Colonic mucosa (tissue), 4 donors: ENCODE data around the gene TMEM9B. TPM values are rescaled to one million over a fixed set of nuclear protein-coding genes. Genes with fewer than 3 reads are reported as not detected.

Source experiments
- DNase-seq: peaks from one replicate; pipeline ENCODE4 v3.0.0-alpha.2; 2020
- H3K27ac ChIP-seq: fragments of 200-600 bp; one replicate; pipeline ENCODE4 v1.8.0; 2021
- H3K27me3 ChIP-seq: fragments of 200-600 bp; one replicate; pipeline ENCODE4 v1.8.0; 2021
- H3K36me3 ChIP-seq: fragments of 200-600 bp; one replicate; pipeline ENCODE4 v1.8.0; 2021
- H3K4me1 ChIP-seq: fragments of 200-600 bp; one replicate; pipeline ENCODE4 v1.8.0; 2021; ENCODE audit warnings: mild to moderate bottlenecking
- H3K4me3 ChIP-seq: fragments of 200-600 bp; one replicate; pipeline ENCODE4 v1.8.0; 2021
- H3K9ac ChIP-seq, 2 donors: one replicate each; pipeline ENCODE4 v1.7.0; 2013; ENCODE audit warnings: control low read depth in 2 of 2, low read depth in 2 of 2, low read length in 2 of 2
- H3K9me3 ChIP-seq: fragments of 200-600 bp; one replicate; pipeline ENCODE4 v1.8.0; 2021
- CTCF ChIP-seq: fragments of 200-600 bp; IDR thresholded peaks from one replicate; pipeline ENCODE4 v1.8.0; 2022; ENCODE audit warnings: antibody characterized with exemption, mild to moderate bottlenecking
- intact Hi-C: fragments of 100-400 bp; cut with DNase I; formaldehyde crosslinking; loops from one replicate; pipeline ENCODE4 v1.14.1; 2022
- total RNA-seq, 2 donors: library from RNA; stranded (reverse); fragmentation: NEBNext Ultra II Directional in 1 of 2; extraction: Animal tissue kit (Norgen Biotek cat#: 25700) in 1 of 2; gene quantifications; one replicate each; pipeline ENCODE4 v1.2.1, GENCODE V29; 2021
- donor health status: healthy.
- donor health status: DM: no; HTN: no; CAD: no.
- donor health status: DM: no; HTN: no; CAD: no.

TMEM9B gene
- total RNA-seq, 2 donors from 2014 or later: 55.3 to 69.3 TPM

- no peaks in the 10 kb centered on the region for H3K36me3 ChIP-seq
- H3K27ac ChIP-seq: no peak overlapping the region
- no peaks in the 10 kb centered on the region for H3K27me3 ChIP-seq
- TF ChIP-seq CTCF: no peak
- no peaks in the 10 kb centered on the region for H3K9me3 ChIP-seq
- H3K4me3 ChIP-seq: no peak overlapping the region
- H3K4me1 ChIP-seq: peaks cover 8% of the 10 kb centered on the region
- no peak overlapping the region for H3K9ac ChIP-seq
- DNase-seq: no peak
- intact Hi-C loops: loop anchor here (10.0 kb wide), 1 partner anchor 152 kb away; a partner anchor contains a TSS
These were observed 2.9 kb upstream of the TMEM9B start for GRCh38 chr11:8967184-8967583.

- peak overlapping the region; percentile 74 for H3K4me3 ChIP-seq
- no peaks in the 10 kb centered on the region for H3K27me3 ChIP-seq
- TF ChIP-seq CTCF: no peak
- H3K9me3 ChIP-seq: no peaks in the 10 kb centered on the region
- H3K9ac ChIP-seq: peak overlapping the region; percentile 94 to 95
- peaks cover 8% of the 10 kb centered on the region for H3K4me1 ChIP-seq
- no peaks in the 10 kb centered on the region for H3K36me3 ChIP-seq
- peak overlapping the region; percentile 98 for H3K27ac ChIP-seq
- peak; percentile 90 for DNase-seq
- intact Hi-C loops: loop anchor here (5.0 to 10.0 kb wide), 2 partner anchors 51 to 149 kb away; partner anchors contain the start of gene AKIP1
These were observed 496 bp downstream of the TMEM9B start for GRCh38 chr11:8963569-8964323.

GRCh38 chr11:8962841-8963240, 1.4 kb downstream of the TMEM9B start:
- no peak for DNase-seq
- no peak for TF ChIP-seq CTCF
- Histone ChIP-seq H3K27ac (peak overlapping the region; percentile 98), H3K27me3 (no peaks in the 10 kb centered on the region), H3K9ac (peak overlapping the region in 1 of 2 donors; percentile 95), H3K9me3 (no peaks in the 10 kb centered on the region), H3K4me3 (peak overlapping the region; percentile 74), H3K4me1 (peaks cover 8% of the 10 kb centered on the region), H3K36me3 (no peaks in the 10 kb centered on the region)
- intact Hi-C loops: loop anchor here (5.0 to 10.0 kb wide), 2 partner anchors 51 to 148 kb away; partner anchors contain the start of gene AKIP1

- no peaks in the 10 kb centered on the region for H3K36me3 ChIP-seq
- no peak overlapping the region for H3K27ac ChIP-seq
These were observed 2.8 kb downstream of the TMEM9B start for GRCh38 chr11:8961401-8961800.

More at GRCh38 chr11:8961401-8961800, 2.8 kb downstream of the TMEM9B start:
- intact Hi-C loops: loop anchor here (5.0 to 10.0 kb wide), 2 partner anchors 49 to 147 kb away; partner anchors contain the start of gene AKIP1
- Histone ChIP-seq H3K4me1 (peaks cover 8% of the 10 kb centered on the region), H3K4me3 (no peak overlapping the region), H3K9ac (no peak overlapping the region), H3K9me3 (no peaks in the 10 kb centered on the region), H3K27me3 (no peaks in the 10 kb centered on the region)
- DNase-seq: no peak
- TF ChIP-seq CTCF: no peak
